HUES48 (cell line): Measurements from ENCODE around the gene NTN3.

Experiments
- H3K27ac ChIP-seq: one replicate; pipeline ENCODE4 v1.7.0; 2013; ENCODE audit warnings: low read depth, low read length, inconsistent platforms
- H3K27me3 ChIP-seq: 2 replicates; pipeline ENCODE4 v1.6.1; 2013; ENCODE audit warnings: mild to moderate bottlenecking, low read length; ENCODE audit not compliant: control insufficient read depth, insufficient read depth
- H3K36me3 ChIP-seq: 2 replicates; pipeline ENCODE4 v1.6.1; 2013; ENCODE audit warnings: low read length; ENCODE audit not compliant: control insufficient read depth, insufficient read depth
- H3K4me1 ChIP-seq: 2 replicates; pipeline ENCODE4 v1.6.1; 2013; ENCODE audit warnings: mild to moderate bottlenecking, low read length; ENCODE audit not compliant: control insufficient read depth, insufficient read depth
- H3K4me3 ChIP-seq: 2 replicates; pipeline ENCODE4 v1.5.1; 2013; ENCODE audit warnings: mild to moderate bottlenecking, low read depth, low read length
- H3K9ac ChIP-seq: 2 replicates; pipeline ENCODE4 v1.6.1; 2013; ENCODE audit warnings: mild to moderate bottlenecking, low read depth, low read length, moderate library complexity
- H3K9me3 ChIP-seq: 2 replicates; pipeline ENCODE4 v1.6.1; 2013; ENCODE audit warnings: low read length; ENCODE audit not compliant: control insufficient read depth, insufficient read depth

The NTN3 gene

GRCh38 chr16:2482249-2482648 is 11.2 kb downstream of the NTN3 start:
- H3K4me3 ChIP-seq: no peak overlapping the region
- no peaks in the 10 kb centered on the region for H3K9me3 ChIP-seq
- no peak overlapping the region for H3K27ac ChIP-seq
- no peaks in the 10 kb centered on the region for H3K27me3 ChIP-seq
- H3K9ac ChIP-seq: no peak overlapping the region
- no peaks in the 10 kb centered on the region for H3K4me1 ChIP-seq
- no peaks in the 10 kb centered on the region for H3K36me3 ChIP-seq

GRCh38 chr16:2482708-2483534 is 11.8 kb downstream of the NTN3 start:
- Histone ChIP-seq H3K9me3 (no peaks in the 10 kb centered on the region), H3K36me3 (no peaks in the 10 kb centered on the region), H3K4me3 (no peak overlapping the region), H3K9ac (no peak overlapping the region), H3K27ac (no peak overlapping the region), H3K27me3 (no peaks in the 10 kb centered on the region), H3K4me1 (no peaks in the 10 kb centered on the region)

- Histone ChIP-seq H3K36me3 (no peaks in the 10 kb centered on the region), H3K27ac (no peak overlapping the region), H3K9ac (no peak overlapping the region), H3K4me3 (no peak overlapping the region), H3K4me1 (no peaks in the 10 kb centered on the region), H3K9me3 (no peaks in the 10 kb centered on the region), H3K27me3 (no peaks in the 10 kb centered on the region)
These were observed 13.1 kb downstream of the NTN3 start for GRCh38 chr16:2483939-2484897.

GRCh38 chr16:2484898-2485508 is 13.9 kb downstream of the NTN3 start:
- no peaks in the 10 kb centered on the region for H3K4me1 ChIP-seq
- no peaks in the 10 kb centered on the region for H3K9me3 ChIP-seq
- no peaks in the 10 kb centered on the region for H3K36me3 ChIP-seq
- no peaks in the 10 kb centered on the region for H3K27me3 ChIP-seq
- no peak overlapping the region for H3K27ac ChIP-seq
- no peak overlapping the region for H3K4me3 ChIP-seq
- no peak overlapping the region for H3K9ac ChIP-seq

GRCh38 chr16:2485811-2486507 is 14.9 kb downstream of the NTN3 start:
- H3K27ac ChIP-seq: no peak overlapping the region

GRCh38 chr16:2486645-2487516 is 15.8 kb downstream of the NTN3 start:
- Histone ChIP-seq H3K27ac (no peak overlapping the region), H3K4me1 (no peaks in the 10 kb centered on the region)

More at GRCh38 chr16:2485811-2486507, 14.9 kb downstream of the NTN3 start:
- Histone ChIP-seq H3K27me3 (no peaks in the 10 kb centered on the region), H3K4me1 (no peaks in the 10 kb centered on the region), H3K9me3 (no peaks in the 10 kb centered on the region), H3K36me3 (no peaks in the 10 kb centered on the region), H3K9ac (no peak overlapping the region), H3K4me3 (no peak overlapping the region)

GRCh38 chr16:2487517-2487842 is 16.4 kb downstream of the NTN3 start:
- H3K9me3 ChIP-seq: no peaks in the 10 kb centered on the region
- no peak overlapping the region for H3K4me3 ChIP-seq
- no peaks in the 10 kb centered on the region for H3K4me1 ChIP-seq
- no peak overlapping the region for H3K27ac ChIP-seq
- no peaks in the 10 kb centered on the region for H3K36me3 ChIP-seq
- no peak overlapping the region for H3K9ac ChIP-seq
- no peaks in the 10 kb centered on the region for H3K27me3 ChIP-seq

More at GRCh38 chr16:2486645-2487516, 15.8 kb downstream of the NTN3 start:
- Histone ChIP-seq H3K4me3 (no peak overlapping the region), H3K9ac (no peak overlapping the region), H3K36me3 (no peaks in the 10 kb centered on the region), H3K9me3 (no peaks in the 10 kb centered on the region), H3K27me3 (no peaks in the 10 kb centered on the region)

- Histone ChIP-seq H3K36me3 (no peaks in the 10 kb centered on the region), H3K27ac (no peak overlapping the region), H3K4me1 (no peaks in the 10 kb centered on the region), H3K9ac (no peak overlapping the region), H3K27me3 (no peaks in the 10 kb centered on the region), H3K4me3 (no peak overlapping the region), H3K9me3 (no peaks in the 10 kb centered on the region)
These were observed 16.9 kb downstream of the NTN3 start for GRCh38 chr16:2487903-2488531.

GRCh38 chr16:2489581-2489980 is 18.5 kb downstream of the NTN3 start:
- no peak overlapping the region for H3K4me3 ChIP-seq
- H3K27ac ChIP-seq: no peak overlapping the region
- no peaks in the 10 kb centered on the region for H3K36me3 ChIP-seq
- no peak overlapping the region for H3K9ac ChIP-seq
- no peaks in the 10 kb centered on the region for H3K9me3 ChIP-seq
- H3K4me1 ChIP-seq: no peaks in the 10 kb centered on the region
- no peaks in the 10 kb centered on the region for H3K27me3 ChIP-seq
